Measurements from ENCODE around the gene USP21. TPM values are rescaled to one million over a fixed set of nuclear protein-coding genes. Genes with fewer than 3 reads are reported as not detected.
"Not testable (repeated sequence)": the region's sequence is repeated elsewhere in the genome, so short reads cannot be mapped to it uniquely, and the experiment has no call there.

USP21 gene
- total RNA-seq (10 to 100 TPM; 26.1 to 27.4 TPM), polyA plus RNA-seq (28.3 TPM)

GRCh38 chr1:161159087-161159912 is at the start of gene USP21:
Gene USP21 (plus strand): TSS chr1:161159500. CDS start chr1:161160641, 1,141 bp downstream.
- peaks cover 6% of the 10 kb centered on the region for H3K36me3 ChIP-seq (ENCODE audit: insufficient read depth, low read length)
- H3K9me3 ChIP-seq (ENCODE audit: low read length) = no peaks in the 10 kb centered on the region
- Mint-ChIP-seq H3K4me3 (peak within 1 kb of the TSS; percentile 90 to 97 (median 95)), H3K4me1 (peaks cover 43 to 79% (median 74%) of the 10 kb centered on the region in 3 donors), H3K9me3 (no peaks in the 10 kb centered on the region), H3K27me3 (no peaks in the 10 kb centered on the region), H3K27ac (peak within 1 kb of the TSS; percentile 89 to 99 (median 96)), H3K36me3 (peaks cover 0 to 69% (median 20%) of the 10 kb centered on the region in 3 donors)
- H3K27ac ChIP-seq (ENCODE audit: low read depth, low read length) = peak within 1 kb of the TSS; percentile 75
- H3K27me3 ChIP-seq (ENCODE audit: insufficient read depth, low read length, poor library complexity, severe bottlenecking) = no peaks in the 10 kb centered on the region
- H3K4me1 ChIP-seq (ENCODE audit: insufficient read depth, low read length) = peaks cover 37% of the 10 kb centered on the region
- POLR2A ChIA-PET = no interaction called here
- H3K4me3 ChIP-seq (ENCODE audit: low read length) = peak within 1 kb of the TSS; percentile 79
- CTCF ChIA-PET = interaction anchor here (1.3 kb wide), 1 partner anchor 32 kb away, joined by 3 read pairs; no protein-coding TSS in a partner anchor
- peak; percentile 87 to 94 (median 89) for DNase-seq

- Histone ChIP-seq H3K9me3 (ENCODE audit: low read length) (no peaks in the 10 kb centered on the region), H3K4me3 (ENCODE audit: low read length) (no peak overlapping the region), H3K4me1 (ENCODE audit: insufficient read depth, low read length) (peaks cover 18% of the 10 kb centered on the region), H3K27me3 (ENCODE audit: insufficient read depth, low read length, poor library complexity, severe bottlenecking) (no peaks in the 10 kb centered on the region), H3K27ac (ENCODE audit: low read depth, low read length) (no peak overlapping the region), H3K36me3 (ENCODE audit: insufficient read depth, low read length) (no peaks in the 10 kb centered on the region)
- Mint-ChIP-seq H3K27ac (no peak overlapping the region), H3K27me3 (no peaks in the 10 kb centered on the region), H3K4me1 (peaks cover 43 to 63% (median 59%) of the 10 kb centered on the region in 3 donors), H3K4me3 (no peak overlapping the region), H3K36me3 (peaks cover 0 to 35% (median 8%) of the 10 kb centered on the region in 3 donors), H3K9me3 (no peaks in the 10 kb centered on the region)
- POLR2A ChIA-PET = interaction anchor here (0.5 kb wide), 1 partner anchor 55 kb away, joined by 3 read pairs; no protein-coding TSS in a partner anchor
- no peak for DNase-seq
- CTCF ChIA-PET = no interaction called here
Measured at GRCh38 chr1:161111117-161111516, 48.2 kb upstream of the USP21 start.

- no peaks in the 10 kb centered on the region for H3K9me3 ChIP-seq (ENCODE audit: low read length)
- no peak overlapping the region for H3K4me3 ChIP-seq (ENCODE audit: low read length)
- DNase-seq = no peak
- Mint-ChIP-seq H3K27me3 (no peaks in the 10 kb centered on the region), H3K4me1 (peaks cover 43 to 63% (median 59%) of the 10 kb centered on the region in 3 donors), H3K4me3 (no peak overlapping the region), H3K9me3 (no peaks in the 10 kb centered on the region), H3K36me3 (peaks cover 0 to 33% (median 5%) of the 10 kb centered on the region in 3 donors), H3K27ac (peak overlapping the region in 2 of 8 donors; percentile 42 to 48)
- no peaks in the 10 kb centered on the region for H3K27me3 ChIP-seq (ENCODE audit: insufficient read depth, low read length, poor library complexity, severe bottlenecking)
- CTCF ChIA-PET = interaction anchor here (1.5 kb wide), 1 partner anchor 14 kb away, joined by 5 read pairs; the partner anchor contains the start of gene KLHDC9
- H3K4me1 ChIP-seq (ENCODE audit: insufficient read depth, low read length) = peaks cover 22% of the 10 kb centered on the region
- H3K27ac ChIP-seq (ENCODE audit: low read depth, low read length) = no peak overlapping the region
- POLR2A ChIA-PET = interaction anchor here (0.5 kb wide), 1 partner anchor 54 kb away, joined by 3 read pairs; no protein-coding TSS in a partner anchor
- no peaks in the 10 kb centered on the region for H3K36me3 ChIP-seq (ENCODE audit: insufficient read depth, low read length)
Measured at GRCh38 chr1:161111527-161111926, 47.8 kb upstream of the USP21 start.

- no peaks in the 10 kb centered on the region for H3K9me3 ChIP-seq (ENCODE audit: low read length)
- no peaks in the 10 kb centered on the region for H3K36me3 ChIP-seq (ENCODE audit: insufficient read depth, low read length)
- Mint-ChIP-seq H3K27me3 (no peaks in the 10 kb centered on the region), H3K36me3 (peaks cover 0 to 37% (median 5%) of the 10 kb centered on the region in 3 donors), H3K4me3 (no peak overlapping the region), H3K4me1 (peaks cover 56 to 80% (median 69%) of the 10 kb centered on the region in 3 donors), H3K9me3 (no peaks in the 10 kb centered on the region), H3K27ac (peak overlapping the region in 7 of 8 donors; percentile 1 to 94 (median 29))
- no peaks in the 10 kb centered on the region for H3K27me3 ChIP-seq (ENCODE audit: insufficient read depth, low read length, poor library complexity, severe bottlenecking)
- peaks cover 37% of the 10 kb centered on the region for H3K4me1 ChIP-seq (ENCODE audit: insufficient read depth, low read length)
- POLR2A ChIA-PET = no interaction called here
- DNase-seq = no peak
- CTCF ChIA-PET = interaction anchor here (1.2 kb wide), 1 partner anchor 116 kb away, joined by 3 read pairs; no protein-coding TSS in a partner anchor
- H3K4me3 ChIP-seq (ENCODE audit: low read length) = no peak overlapping the region
- H3K27ac ChIP-seq (ENCODE audit: low read depth, low read length) = no peak overlapping the region
Measured at GRCh38 chr1:161113915-161114314, 45.4 kb upstream of the USP21 start.

- Histone ChIP-seq H3K4me3 (ENCODE audit: low read length) (no peak overlapping the region), H3K4me1 (ENCODE audit: insufficient read depth, low read length) (peaks cover 44% of the 10 kb centered on the region), H3K27me3 (ENCODE audit: insufficient read depth, low read length, poor library complexity, severe bottlenecking) (no peaks in the 10 kb centered on the region), H3K9me3 (ENCODE audit: low read length) (no peaks in the 10 kb centered on the region), H3K36me3 (ENCODE audit: insufficient read depth, low read length) (no peaks in the 10 kb centered on the region), H3K27ac (ENCODE audit: low read depth, low read length) (no peak overlapping the region)
- peak overlapping the region in 6 of 8 donors; percentile 1 to 74 (median 16) for H3K27ac Mint-ChIP-seq
- H3K36me3 Mint-ChIP-seq = peaks cover 0 to 33% (median 2%) of the 10 kb centered on the region in 3 donors
- no peak overlapping the region for H3K4me3 Mint-ChIP-seq
- no peaks in the 10 kb centered on the region for H3K27me3 Mint-ChIP-seq
- ChIA-PET CTCF (interaction anchor here (1.2 kb wide), 1 partner anchor 117 kb away, joined by 3 read pairs; no protein-coding TSS in a partner anchor), POLR2A (no interaction called here)
- no peak for DNase-seq
- H3K4me1 Mint-ChIP-seq = peaks cover 61 to 82% (median 70%) of the 10 kb centered on the region in 3 donors
- H3K9me3 Mint-ChIP-seq = no peaks in the 10 kb centered on the region
Measured at GRCh38 chr1:161114556-161114955, 44.7 kb upstream of the USP21 start.

- no peaks in the 10 kb centered on the region for H3K27me3 Mint-ChIP-seq
- Histone ChIP-seq H3K9me3 (ENCODE audit: low read length) (no peaks in the 10 kb centered on the region), H3K27ac (ENCODE audit: low read depth, low read length) (no peak overlapping the region), H3K27me3 (ENCODE audit: insufficient read depth, low read length, poor library complexity, severe bottlenecking) (no peaks in the 10 kb centered on the region), H3K36me3 (ENCODE audit: insufficient read depth, low read length) (no peaks in the 10 kb centered on the region), H3K4me1 (ENCODE audit: insufficient read depth, low read length) (peaks cover 50% of the 10 kb centered on the region), H3K4me3 (ENCODE audit: low read length) (no peak overlapping the region)
- H3K9me3 Mint-ChIP-seq = no peaks in the 10 kb centered on the region
- H3K4me1 Mint-ChIP-seq = peaks cover 68 to 88% (median 77%) of the 10 kb centered on the region in 3 donors
- CTCF ChIA-PET = interaction anchor here (1.2 kb wide), 1 partner anchor 117 kb away, joined by 3 read pairs; no protein-coding TSS in a partner anchor
- POLR2A ChIA-PET = no interaction called here
- H3K4me3 Mint-ChIP-seq = peak overlapping the region in 5 of 7 donors; percentile 11 to 94 (median 36)
- H3K27ac Mint-ChIP-seq = peak overlapping the region in 4 of 8 donors; percentile 29 to 78 (median 60)
- H3K36me3 Mint-ChIP-seq = peaks cover 0 to 39% (median 4%) of the 10 kb centered on the region in 3 donors
- no peak for DNase-seq
Measured at GRCh38 chr1:161115132-161115711, 44.1 kb upstream of the USP21 start.

GRCh38 chr1:161115961-161116360 is 43.3 kb upstream of the USP21 start:
- peaks cover 53% of the 10 kb centered on the region for H3K4me1 ChIP-seq (ENCODE audit: insufficient read depth, low read length)
- not testable (repeated sequence) for DNase-seq; H3K27ac ChIP-seq (ENCODE audit: low read depth, low read length); H3K27me3 Mint-ChIP-seq; H3K9me3 Mint-ChIP-seq; H3K4me3 ChIP-seq (ENCODE audit: low read length); H3K9me3 ChIP-seq (ENCODE audit: low read length); H3K36me3 ChIP-seq (ENCODE audit: insufficient read depth, low read length); H3K27me3 ChIP-seq (ENCODE audit: insufficient read depth, low read length, poor library complexity, severe bottlenecking)
- Mint-ChIP-seq H3K36me3 (peaks cover 0 to 44% (median 5%) of the 10 kb centered on the region in 3 donors), H3K4me3 (peak overlapping the region; percentile 11 to 95 (median 93)), H3K27ac (peak overlapping the region in 5 of 8 donors; percentile 21 to 95 (median 80)), H3K4me1 (peaks cover 70 to 88% (median 78%) of the 10 kb centered on the region in 3 donors)
- CTCF ChIA-PET = interaction anchor here (2.3 kb wide), 1 partner anchor 16 kb away, joined by 5 read pairs; no protein-coding TSS in a partner anchor
- POLR2A ChIA-PET = interaction anchor here (2.3 kb wide), 1 partner anchor 38 kb away, joined by 5 read pairs; the partner anchor contains the start of gene UFC1
